Esophagus muscularis mucosa (tissue), 4 donors: Measurements from ENCODE around the gene SLC6A18. TPM values are rescaled to one million over a fixed set of nuclear protein-coding genes. Genes with fewer than 3 reads are reported as not detected.

Source experiments
- DNase-seq: peaks from one replicate; pipeline ENCODE4 v3.0.0-alpha.2; 2017; ENCODE audit errors: extremely low spot score
- H3K27ac ChIP-seq, 4 donors: fragments of 200-600 bp; sonication (generic); replicated peaks in 1 of 4; 1 replicate in 3 of 4; 2 replicates in 1 of 4; pipeline ENCODE4 v1.5.1; 2016 to 2019; ENCODE audit warnings: mild to moderate bottlenecking in 1 of 4
- H3K27me3 ChIP-seq, 4 donors: fragments of 200-600 bp; sonication (generic); one replicate each; pipeline versions ENCODE4 v1.5.1 to v1.6.0; 2016 to 2019
- H3K36me3 ChIP-seq, 4 donors: fragments of 200-600 bp; sonication (generic); one replicate each; pipeline ENCODE4 v1.5.1; 2016 to 2019
- H3K4me1 ChIP-seq, 4 donors: fragments of 200-600 bp; sonication (generic); one replicate each; pipeline ENCODE4 v1.5.1; 2016 to 2019
- H3K4me3 ChIP-seq, 4 donors: fragments of 200-600 bp; sonication (generic); 1 replicate in 2 of 4; 2 replicates in 2 of 4; pipeline ENCODE4 v1.5.1; 2016 to 2019; ENCODE audit warnings: mild to moderate bottlenecking in 4 of 4, moderate library complexity in 1 of 4
- H3K9me3 ChIP-seq, 4 donors: fragments of 200-600 bp; sonication (generic); 1 replicate in 3 of 4; 2 replicates in 1 of 4; pipeline ENCODE4 v1.5.1; 2016 to 2019
- EP300 ChIP-seq: sonication (generic); formaldehyde crosslinking; IDR thresholded peaks from one replicate; pipeline ENCODE4 v1.6.1; 2017; ENCODE audit warnings: antibody characterized with exemption
- POLR2A ChIP-seq: fragments of 450-650 bp; IDR thresholded peaks from one replicate; pipeline ENCODE4 v1.6.1; 2017; ENCODE audit warnings: antibody characterized with exemption, moderate library complexity, mild to moderate bottlenecking, low read depth
- POLR2AphosphoS5 ChIP-seq, 2 donors: sonication (generic); formaldehyde crosslinking; IDR thresholded peaks; one replicate each; pipeline ENCODE4 v1.6.1; 2017; ENCODE audit warnings: antibody characterized with exemption in 2 of 2
- WGBS: methylation state at CpG from one replicate; pipeline ENCODE4 v1.1.5; 2018; 5-methylcytosine and 5-hydroxymethylcytosine counted together
- intact Hi-C: fragments of 100-400 bp; cut with DNase I; formaldehyde crosslinking; loops from one replicate; pipeline ENCODE4 v1.15.1; 2023
- total RNA-seq, 4 donors: library from RNA; depleted of rRNA; stranded (reverse); fragments of >200 nt; gene quantifications; one replicate each; pipeline versions ENCODE4 v1.1.0 to v1.2.1, GENCODE V29; 2016
- TF ChIP-seq, protein P1 (sequence below), 3 experiments: fragments of 200-600 bp in 2 of 3; fragments of 450-650 bp in 1 of 3; sonication (generic) in 2 of 3; IDR thresholded peaks; one replicate each; pipeline ENCODE4 v1.5.1; 2017 to 2019; ENCODE audit warnings: antibody characterized with exemption in 3 of 3, mild to moderate bottlenecking in 2 of 3, moderate library complexity in 1 of 3

SLC6A18 gene
- total RNA-seq, 4 donors from 2014 or later = not detected

DNA sequence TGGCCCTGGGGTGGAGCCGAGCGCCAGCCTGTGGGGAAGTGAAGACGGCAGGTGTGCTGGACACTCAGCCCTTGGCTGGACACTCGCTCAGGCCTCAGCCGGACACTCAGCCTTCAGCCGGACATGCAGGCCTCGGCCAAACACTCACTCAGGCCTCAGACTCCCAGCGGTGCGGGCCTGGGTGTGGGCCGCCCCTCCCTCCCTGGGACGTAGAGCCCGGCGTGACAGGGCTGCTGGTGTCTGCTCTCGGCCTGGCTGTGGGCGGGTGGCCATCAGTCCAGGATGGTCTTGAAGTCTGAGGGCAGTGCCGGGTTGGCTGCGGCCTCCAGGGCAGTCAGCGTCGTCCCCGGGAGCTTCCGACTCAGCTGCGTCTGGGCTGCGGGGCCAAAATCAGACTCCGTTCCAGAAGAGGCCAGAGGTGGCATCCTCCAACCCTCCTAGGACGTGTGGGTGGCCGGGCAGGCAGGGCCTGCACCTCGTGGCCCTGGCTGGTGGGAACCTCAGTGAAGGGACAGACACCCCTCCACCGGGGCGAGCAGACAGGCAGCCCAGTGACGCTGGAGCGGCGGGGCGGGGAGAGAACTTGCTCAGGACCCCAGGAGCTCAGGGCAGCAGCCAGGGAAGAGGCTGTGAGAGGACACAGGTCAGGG is 28.4 kb downstream of the SLC6A18 start:
- Histone ChIP-seq H3K27ac (no peak overlapping the region), H3K4me3 (no peak overlapping the region), H3K9me3 (no peaks in the 10 kb centered on the region), H3K27me3 (peaks cover 0 to 59% (median 0%) of the 10 kb centered on the region in 4 donors), H3K4me1 (no peaks in the 10 kb centered on the region), H3K36me3 (no peaks in the 10 kb centered on the region)
- intact Hi-C loops = no loop called here
- no peak for DNase-seq
- WGBS = 78% methylated on average over 8 of the region's 33 CpGs
- TF ChIP-seq, protein P1, sequence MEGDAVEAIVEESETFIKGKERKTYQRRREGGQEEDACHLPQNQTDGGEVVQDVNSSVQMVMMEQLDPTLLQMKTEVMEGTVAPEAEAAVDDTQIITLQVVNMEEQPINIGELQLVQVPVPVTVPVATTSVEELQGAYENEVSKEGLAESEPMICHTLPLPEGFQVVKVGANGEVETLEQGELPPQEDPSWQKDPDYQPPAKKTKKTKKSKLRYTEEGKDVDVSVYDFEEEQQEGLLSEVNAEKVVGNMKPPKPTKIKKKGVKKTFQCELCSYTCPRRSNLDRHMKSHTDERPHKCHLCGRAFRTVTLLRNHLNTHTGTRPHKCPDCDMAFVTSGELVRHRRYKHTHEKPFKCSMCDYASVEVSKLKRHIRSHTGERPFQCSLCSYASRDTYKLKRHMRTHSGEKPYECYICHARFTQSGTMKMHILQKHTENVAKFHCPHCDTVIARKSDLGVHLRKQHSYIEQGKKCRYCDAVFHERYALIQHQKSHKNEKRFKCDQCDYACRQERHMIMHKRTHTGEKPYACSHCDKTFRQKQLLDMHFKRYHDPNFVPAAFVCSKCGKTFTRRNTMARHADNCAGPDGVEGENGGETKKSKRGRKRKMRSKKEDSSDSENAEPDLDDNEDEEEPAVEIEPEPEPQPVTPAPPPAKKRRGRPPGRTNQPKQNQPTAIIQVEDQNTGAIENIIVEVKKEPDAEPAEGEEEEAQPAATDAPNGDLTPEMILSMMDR (IDR thresholded peaks at IDR 0.05) = no peak
- TF ChIP-seq POLR2AphosphoS5 (IDR thresholded peaks at IDR 0.05) = no peak
- TF ChIP-seq EP300 = no peak

DNA sequence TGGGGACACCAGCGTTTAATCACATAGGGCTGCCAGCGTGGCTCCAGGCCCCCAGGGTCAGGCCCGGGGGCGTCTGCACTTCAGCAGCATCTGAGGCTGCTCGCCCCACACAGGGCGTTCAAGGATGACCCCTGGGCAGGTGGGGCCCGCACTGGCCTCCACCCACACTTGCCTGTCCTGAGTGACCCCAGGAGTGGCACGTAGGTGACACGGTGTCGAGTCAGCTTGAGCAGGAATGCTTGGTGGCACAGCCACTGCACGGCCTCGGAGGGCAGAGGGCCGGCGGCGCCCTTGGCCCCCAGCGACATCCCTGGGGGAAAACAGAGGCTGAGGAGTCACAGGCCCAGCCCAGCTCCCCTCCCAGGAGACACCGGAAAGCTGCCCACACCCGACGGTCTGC is 29.0 kb downstream of the SLC6A18 start:
- Histone ChIP-seq H3K27ac (no peak overlapping the region), H3K4me1 (no peaks in the 10 kb centered on the region), H3K27me3 (peaks cover 0 to 53% (median 0%) of the 10 kb centered on the region in 4 donors), H3K36me3 (no peaks in the 10 kb centered on the region), H3K4me3 (no peak overlapping the region), H3K9me3 (no peaks in the 10 kb centered on the region)
- DNase-seq = no peak
- intact Hi-C loops = no loop called here
- 82% methylated on average over 13 of the region's 19 CpGs for WGBS
- TF ChIP-seq POLR2AphosphoS5 (IDR thresholded peaks at IDR 0.05) (no peak), EP300 (no peak), POLR2A (no peak)
- TF ChIP-seq, protein P1 (IDR thresholded peaks at IDR 0.05) = no peak

DNA sequence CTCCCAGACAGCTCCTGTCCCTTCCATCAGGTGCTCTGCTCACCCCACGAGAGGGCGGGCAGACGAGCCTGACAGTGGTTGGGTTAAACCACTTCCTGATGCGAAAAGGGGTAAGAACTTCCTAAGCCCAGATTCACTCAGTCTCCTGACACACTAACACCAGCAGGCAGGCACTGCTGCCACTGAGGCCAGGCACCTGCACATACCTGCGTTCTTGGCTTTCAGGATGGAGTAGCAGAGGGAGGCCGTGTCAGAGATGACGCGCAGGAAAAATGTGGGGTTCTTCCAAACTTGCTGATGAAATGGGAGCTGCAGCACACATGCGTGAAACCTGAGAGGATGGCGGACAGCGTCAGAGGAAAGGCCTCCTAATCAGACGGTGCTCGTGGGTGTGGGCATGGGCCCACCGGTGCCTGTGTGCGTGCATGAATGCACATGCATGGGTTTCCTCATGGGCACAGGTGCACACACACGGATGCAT is 29.9 kb downstream of the SLC6A18 start:
- Histone ChIP-seq H3K9me3 (no peaks in the 10 kb centered on the region), H3K27me3 (peaks cover 0 to 44% (median 0%) of the 10 kb centered on the region in 4 donors), H3K36me3 (no peaks in the 10 kb centered on the region), H3K4me1 (no peaks in the 10 kb centered on the region), H3K4me3 (no peak overlapping the region), H3K27ac (no peak overlapping the region)
- intact Hi-C loops = no loop called here
- WGBS = 67% methylated on average over 16 of the region's 16 CpGs
- TF ChIP-seq, protein P1 (IDR thresholded peaks at IDR 0.05) = no peak
- TF ChIP-seq POLR2AphosphoS5 (IDR thresholded peaks at IDR 0.05) (no peak), EP300 (no peak), POLR2A (no peak)
- no peak for DNase-seq

DNA sequence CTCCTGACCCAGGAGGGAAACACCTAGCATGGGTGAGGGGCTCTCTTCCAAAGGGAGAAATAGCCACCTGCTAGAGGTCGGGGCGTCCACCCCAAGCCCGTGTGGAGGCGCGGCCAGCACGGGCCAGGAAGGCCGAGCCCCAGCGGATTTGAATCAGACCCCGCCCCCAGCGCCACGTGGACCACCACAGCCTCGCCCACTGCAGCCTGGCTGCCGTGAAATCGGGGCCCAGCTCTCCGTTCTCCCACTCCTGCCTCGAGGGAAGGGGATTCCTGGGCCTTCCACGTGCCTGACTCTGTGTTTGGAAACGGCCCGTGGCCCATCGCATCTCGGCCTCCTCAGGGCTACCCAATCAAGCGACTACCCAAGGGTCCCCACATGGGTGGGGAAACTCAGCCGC is 31.6 kb downstream of the SLC6A18 start:
- Histone ChIP-seq H3K4me3 (no peak overlapping the region), H3K27me3 (peaks cover 0 to 36% (median 0%) of the 10 kb centered on the region in 4 donors), H3K36me3 (no peaks in the 10 kb centered on the region), H3K4me1 (no peaks in the 10 kb centered on the region), H3K27ac (no peak overlapping the region), H3K9me3 (peaks cover 0 to 15% (median 6%) of the 10 kb centered on the region in 4 donors)
- DNase-seq = no peak
- TF ChIP-seq EP300 = no peak
- TF ChIP-seq, protein P1 (IDR thresholded peaks at IDR 0.05) = no peak
- no peak for TF ChIP-seq POLR2A
- TF ChIP-seq POLR2AphosphoS5 (IDR thresholded peaks at IDR 0.05) = no peak
- intact Hi-C loops = no loop called here
- WGBS = 82% methylated on average over 19 of the region's 23 CpGs
